Measurements from ENCODE around the gene EEF2KMT. TPM values are rescaled to one million over a fixed set of nuclear protein-coding genes. Genes with fewer than 3 reads are reported as not detected.

EEF2KMT gene
- total and polyA plus RNA-seq, 2 of the 13 experiments (the other 11 are each of a cell fraction or from before 2014, with no cell fraction given): 10.7 to 26.9 TPM

GRCh38 chr16:5134739-5135452 is 37.3 kb upstream of the EEF2KMT start (continued):
- peak; percentile 79 for TF ChIP-seq SALL2 (CRISPR knock-in tag; IDR thresholded peaks at IDR 0.05)
- peak; percentile 78; the same call in 1 of the 2 replicates for TF ChIP-seq FOXO1 (CRISPR knock-in tag; IDR thresholded peaks at IDR 0.05)
- peak; percentile 41; the same call in 1 of the 2 replicates for TF ChIP-seq TGIF2 (CRISPR knock-in tag; IDR thresholded peaks at IDR 0.05)
- TF ChIP-seq HNF4G (IDR thresholded peaks at IDR 0.05; ENCODE audit: borderline replicate concordance, low read depth, low read length): peak; percentile 93
- TF ChIP-seq HNF4G (CRISPR knock-in tag; IDR thresholded peaks at IDR 0.05; ENCODE audit: borderline replicate concordance, low read depth): peak; percentile 97
- TF ChIP-seq ZSCAN29 (CRISPR knock-in tag; conservative IDR thresholded peaks at IDR 0.05): 0 out of 2 replicates have a peak, but pooled peaks have one; percentile 49
- TF ChIP-seq GATAD2A (CRISPR knock-in tag; IDR thresholded peaks at IDR 0.05): peak; percentile 93
- peak; percentile 83 for TF ChIP-seq BORCS8-MEF2B (CRISPR knock-in tag; IDR thresholded peaks at IDR 0.05)
- TF ChIP-seq, protein P1, sequence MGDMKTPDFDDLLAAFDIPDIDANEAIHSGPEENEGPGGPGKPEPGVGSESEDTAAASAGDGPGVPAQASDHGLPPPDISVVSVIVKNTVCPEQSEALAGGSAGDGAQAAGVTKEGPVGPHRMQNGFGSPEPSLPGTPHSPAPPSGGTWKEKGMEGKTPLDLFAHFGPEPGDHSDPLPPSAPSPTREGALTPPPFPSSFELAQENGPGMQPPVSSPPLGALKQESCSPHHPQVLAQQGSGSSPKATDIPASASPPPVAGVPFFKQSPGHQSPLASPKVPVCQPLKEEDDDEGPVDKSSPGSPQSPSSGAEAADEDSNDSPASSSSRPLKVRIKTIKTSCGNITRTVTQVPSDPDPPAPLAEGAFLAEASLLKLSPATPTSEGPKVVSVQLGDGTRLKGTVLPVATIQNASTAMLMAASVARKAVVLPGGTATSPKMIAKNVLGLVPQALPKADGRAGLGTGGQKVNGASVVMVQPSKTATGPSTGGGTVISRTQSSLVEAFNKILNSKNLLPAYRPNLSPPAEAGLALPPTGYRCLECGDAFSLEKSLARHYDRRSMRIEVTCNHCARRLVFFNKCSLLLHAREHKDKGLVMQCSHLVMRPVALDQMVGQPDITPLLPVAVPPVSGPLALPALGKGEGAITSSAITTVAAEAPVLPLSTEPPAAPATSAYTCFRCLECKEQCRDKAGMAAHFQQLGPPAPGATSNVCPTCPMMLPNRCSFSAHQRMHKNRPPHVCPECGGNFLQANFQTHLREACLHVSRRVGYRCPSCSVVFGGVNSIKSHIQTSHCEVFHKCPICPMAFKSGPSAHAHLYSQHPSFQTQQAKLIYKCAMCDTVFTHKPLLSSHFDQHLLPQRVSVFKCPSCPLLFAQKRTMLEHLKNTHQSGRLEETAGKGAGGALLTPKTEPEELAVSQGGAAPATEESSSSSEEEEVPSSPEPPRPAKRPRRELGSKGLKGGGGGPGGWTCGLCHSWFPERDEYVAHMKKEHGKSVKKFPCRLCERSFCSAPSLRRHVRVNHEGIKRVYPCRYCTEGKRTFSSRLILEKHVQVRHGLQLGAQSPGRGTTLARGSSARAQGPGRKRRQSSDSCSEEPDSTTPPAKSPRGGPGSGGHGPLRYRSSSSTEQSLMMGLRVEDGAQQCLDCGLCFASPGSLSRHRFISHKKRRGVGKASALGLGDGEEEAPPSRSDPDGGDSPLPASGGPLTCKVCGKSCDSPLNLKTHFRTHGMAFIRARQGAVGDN (CRISPR knock-in tag; IDR thresholded peaks at IDR 0.05): peak; percentile 77
- TF ChIP-seq, protein P2, sequence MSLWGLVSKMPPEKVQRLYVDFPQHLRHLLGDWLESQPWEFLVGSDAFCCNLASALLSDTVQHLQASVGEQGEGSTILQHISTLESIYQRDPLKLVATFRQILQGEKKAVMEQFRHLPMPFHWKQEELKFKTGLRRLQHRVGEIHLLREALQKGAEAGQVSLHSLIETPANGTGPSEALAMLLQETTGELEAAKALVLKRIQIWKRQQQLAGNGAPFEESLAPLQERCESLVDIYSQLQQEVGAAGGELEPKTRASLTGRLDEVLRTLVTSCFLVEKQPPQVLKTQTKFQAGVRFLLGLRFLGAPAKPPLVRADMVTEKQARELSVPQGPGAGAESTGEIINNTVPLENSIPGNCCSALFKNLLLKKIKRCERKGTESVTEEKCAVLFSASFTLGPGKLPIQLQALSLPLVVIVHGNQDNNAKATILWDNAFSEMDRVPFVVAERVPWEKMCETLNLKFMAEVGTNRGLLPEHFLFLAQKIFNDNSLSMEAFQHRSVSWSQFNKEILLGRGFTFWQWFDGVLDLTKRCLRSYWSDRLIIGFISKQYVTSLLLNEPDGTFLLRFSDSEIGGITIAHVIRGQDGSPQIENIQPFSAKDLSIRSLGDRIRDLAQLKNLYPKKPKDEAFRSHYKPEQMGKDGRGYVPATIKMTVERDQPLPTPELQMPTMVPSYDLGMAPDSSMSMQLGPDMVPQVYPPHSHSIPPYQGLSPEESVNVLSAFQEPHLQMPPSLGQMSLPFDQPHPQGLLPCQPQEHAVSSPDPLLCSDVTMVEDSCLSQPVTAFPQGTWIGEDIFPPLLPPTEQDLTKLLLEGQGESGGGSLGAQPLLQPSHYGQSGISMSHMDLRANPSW (CRISPR knock-in tag; IDR thresholded peaks at IDR 0.05; ENCODE audit: borderline replicate concordance): peak; percentile 80; the same call in 1 of the 2 replicates
- peak; percentile 53; the same call in 1 of the 2 replicates for TF ChIP-seq TEF (CRISPR knock-in tag; IDR thresholded peaks at IDR 0.05)
- TF ChIP-seq RAD21 (CRISPR knock-in tag; IDR thresholded peaks at IDR 0.05): peak; percentile 62; the same call in 1 of the 2 replicates
- TF ChIP-seq MIXL1 (CRISPR knock-in tag; IDR thresholded peaks at IDR 0.05): peak; percentile 54; the same call in 1 of the 2 replicates
- peak; percentile 65; the same call in 1 of the 2 replicates for TF ChIP-seq ZIK1 (CRISPR knock-in tag; IDR thresholded peaks at IDR 0.05; ENCODE audit: borderline replicate concordance, low read depth)
- TF ChIP-seq ZNF136 (CRISPR knock-in tag; IDR thresholded peaks at IDR 0.05; ENCODE audit: low read depth): peak; percentile 76; the same call in 1 of the 2 replicates
- TF ChIP-seq ZNF7 (CRISPR knock-in tag; IDR thresholded peaks at IDR 0.05): 0 out of 2 replicates have a peak, but pooled peaks have one; percentile 11
- peak; percentile 73 for TF ChIP-seq ZNF547 (CRISPR knock-in tag; IDR thresholded peaks at IDR 0.05)
- peak; percentile 41; the same call in 1 of the 2 replicates for TF ChIP-seq ZNF747 (CRISPR knock-in tag; IDR thresholded peaks at IDR 0.05; ENCODE audit: borderline replicate concordance)
- TF ChIP-seq RXRB (CRISPR knock-in tag; IDR thresholded peaks at IDR 0.05; ENCODE audit: borderline replicate concordance): peak; percentile 89
- TF ChIP-seq, protein P3, sequence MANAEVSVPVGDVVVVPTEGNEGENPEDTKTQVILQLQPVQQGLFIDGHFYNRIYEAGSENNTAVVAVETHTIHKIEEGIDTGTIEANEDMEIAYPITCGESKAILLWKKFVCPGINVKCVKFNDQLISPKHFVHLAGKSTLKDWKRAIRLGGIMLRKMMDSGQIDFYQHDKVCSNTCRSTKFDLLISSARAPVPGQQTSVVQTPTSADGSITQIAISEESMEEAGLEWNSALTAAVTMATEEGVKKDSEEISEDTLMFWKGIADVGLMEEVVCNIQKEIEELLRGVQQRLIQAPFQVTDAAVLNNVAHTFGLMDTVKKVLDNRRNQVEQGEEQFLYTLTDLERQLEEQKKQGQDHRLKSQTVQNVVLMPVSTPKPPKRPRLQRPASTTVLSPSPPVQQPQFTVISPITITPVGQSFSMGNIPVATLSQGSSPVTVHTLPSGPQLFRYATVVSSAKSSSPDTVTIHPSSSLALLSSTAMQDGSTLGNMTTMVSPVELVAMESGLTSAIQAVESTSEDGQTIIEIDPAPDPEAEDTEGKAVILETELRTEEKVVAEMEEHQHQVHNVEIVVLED (CRISPR knock-in tag; IDR thresholded peaks at IDR 0.05; ENCODE audit: borderline replicate concordance): peak; percentile 69; the same call in 1 of the 2 replicates
